B cell (primary cell): ENCODE results near the gene PCLO. TPM values are rescaled to one million over a fixed set of nuclear protein-coding genes. Genes with fewer than 3 reads are reported as not detected.

ENCODE experiments used
- ATAC-seq: fragments of 200-7000 bp; cut with Tn5 transposase; one replicate; pipeline ENCODE4 v1.10.0; 2021; ENCODE audit warnings: low read depth, mild to moderate bottlenecking, moderate number of reproducible peaks, moderate library complexity
- CTCF ChIA-PET: fragments of 350-600 bp; sonication (Branson Sonifier 250); formaldehyde crosslinking; loops from one replicate; lab custom pipeline; 2021; ENCODE audit warnings: antibody characterized with exemption, inconsistent platforms; lab: Charles Lee
- POLR2A ChIA-PET: fragments of 350-600 bp; sonication (Branson Sonifier 250); formaldehyde crosslinking; loops from one replicate; lab custom pipeline; 2021; ENCODE audit warnings: antibody characterized with exemption; lab: Charles Lee
- DNase-seq: peaks from one replicate; pipeline ENCODE4 v3.0.0; 2013
- H2AFZ ChIP-seq: 2 replicates; pipeline ENCODE4 v1.6.1; 2012; ENCODE audit warnings: mild to moderate bottlenecking, low read depth, low read length; ENCODE audit not compliant: insufficient read depth, poor library complexity, severe bottlenecking
- H3K27ac ChIP-seq, 2 donors: 1 replicate in 1 of 2; 2 replicates in 1 of 2; pipeline ENCODE4 v1.5.1; 2012 to 2013; ENCODE audit warnings: low read length in 2 of 2, mild to moderate bottlenecking in 2 of 2, moderate library complexity in 1 of 2
- H3K27me3 ChIP-seq, 4 experiments: fragments of 200-600 bp in 1 of 4; sonication (generic) in 1 of 4; replicated peaks in 1 of 4; 1 replicate in 2 of 4; 2 replicates in 2 of 4; pipeline versions ENCODE4 v1.6.1 to v1.7.0; 2013 to 2016; ENCODE audit warnings: low read length in 3 of 4, mild to moderate bottlenecking in 2 of 4, mixed read lengths in 1 of 4, moderate library complexity in 1 of 4; ENCODE audit not compliant: insufficient read depth in 4 of 4, control insufficient read depth in 3 of 4; ENCODE audit errors: control extremely low read depth in 1 of 4
- H3K36me3 ChIP-seq, 2 experiments: replicated peaks in 1 of 2; 1 replicate in 1 of 2; 2 replicates in 1 of 2; pipeline versions ENCODE4 v1.6.1 to v1.7.1; 2013; ENCODE audit warnings: low read length in 1 of 2; ENCODE audit not compliant: insufficient read depth in 2 of 2, control insufficient read depth in 1 of 2; ENCODE audit errors: control extremely low read depth in 1 of 2, extremely low read depth in 1 of 2
- H3K4me1 ChIP-seq, 2 donors: fragments of 200-600 bp in 1 of 2; sonication (generic) in 1 of 2; 1 replicate in 1 of 2; 2 replicates in 1 of 2; pipeline versions ENCODE4 v1.5.1 to v1.6.1; 2013 to 2017; ENCODE audit warnings: low read length in 2 of 2; ENCODE audit not compliant: control insufficient read depth in 2 of 2, insufficient read depth in 2 of 2
- H3K4me2 ChIP-seq: replicated peaks from 2 replicates; pipeline ENCODE3; 2012; ENCODE audit warnings: mild to moderate bottlenecking, low read depth, low read length; ENCODE audit not compliant: poor library complexity, severe bottlenecking
- H3K4me3 ChIP-seq, 5 experiments: fragments of 200-600 bp in 1 of 5; sonication (generic) in 1 of 5; 1 replicate in 3 of 5; 2 replicates in 2 of 5; pipeline versions ENCODE4 v1.5.1 to v1.7.0; 2011 to 2016; ENCODE audit warnings: low read length in 4 of 5, mild to moderate bottlenecking in 4 of 5, low read depth in 2 of 5, control low read depth in 1 of 5, moderate library complexity in 1 of 5; ENCODE audit not compliant: insufficient read depth in 1 of 5; ENCODE audit errors: control extremely low read depth in 1 of 5, extremely low read depth in 1 of 5
- H3K79me2 ChIP-seq: fragments of 200-600 bp; sonication (generic); one replicate; pipeline ENCODE4 v1.6.0; 2016; ENCODE audit warnings: low read length; ENCODE audit not compliant: control insufficient read depth, insufficient read depth
- H3K9ac ChIP-seq: fragments of 200-600 bp; sonication (generic); 2 replicates; pipeline ENCODE4 v1.6.1; 2017; ENCODE audit warnings: mild to moderate bottlenecking, low read length, moderate library complexity
- H3K9me3 ChIP-seq, 3 donors: one replicate each; pipeline versions ENCODE4 v1.6.1 to v1.7.1; 2013; ENCODE audit warnings: low read length in 2 of 3; ENCODE audit not compliant: control insufficient read depth in 2 of 3, insufficient read depth in 1 of 3; ENCODE audit errors: control extremely low read depth in 1 of 3
- H4K20me1 ChIP-seq: 2 replicates; pipeline ENCODE4 v1.6.0; 2012; ENCODE audit warnings: mild to moderate bottlenecking, low read length; ENCODE audit not compliant: insufficient read depth, control insufficient read depth, poor library complexity, severe bottlenecking
- H3K27ac Mint-ChIP-seq: one replicate; pipeline ENCODE4 v1.8.0; 2021; ENCODE audit warnings: mixed read lengths
- H3K27me3 Mint-ChIP-seq: one replicate; pipeline ENCODE4 v1.8.0; 2021; ENCODE audit warnings: mixed read lengths
- H3K4me1 Mint-ChIP-seq: one replicate; pipeline ENCODE4 v1.8.0; 2021; ENCODE audit warnings: mixed read lengths
- H3K4me3 Mint-ChIP-seq: one replicate; pipeline ENCODE4 v1.8.0; 2021; ENCODE audit warnings: mixed read lengths
- H3K9me3 Mint-ChIP-seq: one replicate; pipeline ENCODE4 v1.8.0; 2022; ENCODE audit warnings: mixed read lengths; ENCODE audit not compliant: insufficient read depth
- CTCF ChIP-seq: fragments of 200-600 bp; IDR thresholded peaks from one replicate; pipeline ENCODE4 v1.8.0; 2022; ENCODE audit warnings: antibody characterized with exemption, mild to moderate bottlenecking
- EZH2 ChIP-seq: IDR thresholded peaks from 2 replicates; pipeline ENCODE4 v1.6.1; 2012; ENCODE audit warnings: borderline replicate concordance, low read depth, mild to moderate bottlenecking, moderate library complexity, low read length; ENCODE audit not compliant: insufficient read depth, poor library complexity, severe bottlenecking
- WGBS: methylation state at CpG from one replicate; pipeline ENCODE4 v1.1.5; 2013; ENCODE audit warnings: missing lambda C conversion rate; ENCODE audit not compliant: insufficient coverage; 5-methylcytosine and 5-hydroxymethylcytosine counted together
- intact Hi-C: fragments of 100-400 bp; cut with micrococcal nuclease; formaldehyde crosslinking; loops from one replicate; pipeline ENCODE4 v1.10.0; 2022
- polyA plus RNA-seq: library from polyadenylated mRNA; depleted of rRNA; stranded (reverse); fragments of >200 nt; gene quantifications from 2 replicates; pipeline ENCODE4 v1.2.3, GENCODE V29; 2012
- total RNA-seq, 2 donors: library from RNA; stranded (reverse); fragments of 120-200 nt in 1 of 2; gene quantifications; 1 replicate in 1 of 2; 2 replicates in 1 of 2; pipeline versions ENCODE4 v1.2.3 to v1.2.4, GENCODE V29; 2013 to 2022

PCLO gene
- total and polyA plus RNA-seq, 2 donors (not counting 1 experiment from before 2014, with no cell fraction given) = 0.01 to 0.32 TPM

- Histone ChIP-seq H4K20me1 (no peaks in the 10 kb centered on the region), H3K27ac (no peak overlapping the region), H2AFZ (no peak overlapping the region), H3K4me3 (no peak overlapping the region), H3K9me3 (no peaks in the 10 kb centered on the region), H3K27me3 (no peaks in the 10 kb centered on the region), H3K79me2 (no peaks in the 10 kb centered on the region), H3K4me1 (no peaks in the 10 kb centered on the region), H3K4me2 (no peak overlapping the region), H3K36me3 (no peaks in the 10 kb centered on the region), H3K9ac (no peak overlapping the region)
- Mint-ChIP-seq H3K27ac (no peak overlapping the region), H3K4me3 (no peak overlapping the region), H3K27me3 (no peaks in the 10 kb centered on the region), H3K9me3 (no peaks in the 10 kb centered on the region), H3K4me1 (no peaks in the 10 kb centered on the region)
- CTCF ChIA-PET = no interaction called here
- ATAC-seq = no peak
- intact Hi-C loops = no loop called here
- no peak for DNase-seq
- POLR2A ChIA-PET = no interaction called here
- WGBS = 50% methylated on average over 1 of the region's 3 CpGs
- TF ChIP-seq EZH2 (no peak), CTCF (no peak)
Measured at GRCh38 chr7:83210479-83210878, 47.8 kb upstream of the PCLO start.

GRCh38 chr7:83204715-83205114 lies 42.0 kb upstream of the PCLO start:
- H3K27me3 ChIP-seq = no peaks in the 10 kb centered on the region
- ATAC-seq = no peak
- Mint-ChIP-seq H3K27me3 (no peaks in the 10 kb centered on the region), H3K4me1 (no peaks in the 10 kb centered on the region), H3K4me3 (no peak overlapping the region), H3K27ac (no peak overlapping the region), H3K9me3 (peaks cover 4% of the 10 kb centered on the region)
- H3K9me3 ChIP-seq = no peaks in the 10 kb centered on the region
- H3K4me3 ChIP-seq = no peak overlapping the region
- ChIA-PET CTCF (no interaction called here), POLR2A (no interaction called here)
- H3K36me3 ChIP-seq = no peaks in the 10 kb centered on the region
- no CpG with 5 or more reads among the region's 2 CpGs for WGBS
- H3K27ac ChIP-seq = no peak overlapping the region
- intact Hi-C loops = no loop called here
- no peaks in the 10 kb centered on the region for H3K4me1 ChIP-seq
- no peaks in the 10 kb centered on the region for H4K20me1 ChIP-seq
- no peak for TF ChIP-seq CTCF
- no peak for TF ChIP-seq EZH2
- DNase-seq = no peak
- H3K9ac ChIP-seq = no peak overlapping the region
- H3K79me2 ChIP-seq = no peaks in the 10 kb centered on the region
- no peak overlapping the region for H2AFZ ChIP-seq
- H3K4me2 ChIP-seq = no peak overlapping the region
